Middle frontal gyrus (tissue), 1 donor: ENCODE measurements around the gene APOC1.

ENCODE experiments used
- DNase-seq: peaks from one replicate; pipeline ENCODE4 v3.0.0-alpha.2; 2015; ENCODE audit warnings: low spot score; ENCODE audit errors: extremely low spot score

APOC1 gene

GRCh38 chr19:44955505-44956439, 41.4 kb downstream of the APOC1 start:
- DNase-seq: no peak

DNA sequence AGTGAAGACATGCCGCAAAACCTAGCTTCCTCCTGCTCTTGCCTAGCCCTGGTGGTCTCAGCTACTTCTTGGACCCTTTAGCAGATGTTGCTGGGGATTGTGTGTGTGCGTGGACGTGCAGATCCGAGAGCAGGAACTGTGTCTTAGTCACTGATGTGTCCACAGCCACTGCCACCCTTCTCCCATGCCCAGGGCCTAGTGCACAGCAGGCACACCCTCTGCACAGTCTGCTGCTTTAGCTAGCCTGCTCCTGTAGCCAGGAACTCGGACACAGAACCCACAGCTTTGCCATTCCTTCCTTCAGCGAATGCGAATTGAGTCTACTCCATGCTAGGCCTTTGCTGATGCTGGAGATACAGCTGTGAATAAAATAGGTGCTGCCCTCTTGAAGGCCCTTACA, 43.1 kb downstream of the APOC1 start:
- no peak for DNase-seq

DNA sequence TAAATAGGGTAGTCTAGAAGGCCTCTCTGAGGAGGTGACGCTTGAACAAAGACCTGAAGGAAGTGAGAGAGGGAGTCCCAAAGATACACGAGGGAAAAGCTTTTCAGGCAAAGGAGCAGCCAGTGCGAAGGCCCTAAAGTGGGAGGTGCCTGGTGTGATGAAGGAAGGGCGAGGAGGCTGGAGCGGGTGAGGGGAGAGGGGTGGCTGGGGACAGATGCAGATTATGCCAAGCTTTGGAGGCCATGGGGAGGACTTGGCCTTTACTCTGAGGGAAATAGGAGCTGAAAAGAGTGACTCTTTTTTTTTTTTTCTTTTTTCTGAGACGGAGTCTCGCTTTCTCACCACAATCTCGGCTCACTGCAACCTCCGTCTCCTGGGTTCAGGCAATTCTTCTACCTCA, 43.7 kb downstream of the APOC1 start:
- DNase-seq: no peak

GRCh38 chr19:44959691-44960090, 45.3 kb downstream of the APOC1 start:
- DNase-seq: no peak

- no peak for DNase-seq
Observed at GRCh38 chr19:44960906-44961728, 46.7 kb downstream of the APOC1 start.

DNA sequence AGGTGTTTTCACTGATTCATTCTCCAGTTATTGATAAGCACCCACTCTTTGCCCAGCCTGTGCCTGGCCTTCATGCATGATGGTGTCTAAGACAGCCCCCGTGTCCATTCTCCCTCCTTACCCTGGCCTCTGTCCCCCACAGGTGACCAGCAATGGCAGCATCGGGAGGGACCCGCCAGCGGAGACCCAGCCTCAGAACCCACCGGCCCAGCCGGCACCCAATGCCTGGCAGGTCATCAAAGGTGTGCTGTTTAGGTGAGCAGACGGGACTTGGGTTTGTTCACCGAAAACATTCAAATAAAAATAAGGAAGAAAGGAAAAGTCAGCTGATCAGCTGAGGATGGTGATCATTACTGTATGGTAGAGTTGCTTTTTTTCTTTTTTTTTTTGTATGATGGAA, 47.4 kb downstream of the APOC1 start:
- DNase-seq: no peak

GRCh38 chr19:44968118-44968517, 53.7 kb downstream of the APOC1 start:
- DNase-seq: no peak

GRCh38 chr19:44968670-44969069, 54.3 kb downstream of the APOC1 start:
- DNase-seq: no peak
